SU-DHL-6 (cell line): ENCODE measurements around the gene CPHXL2.

ENCODE experiments used
- H2AFZ ChIP-seq: fragments of 200-600 bp; sonication (generic); 2 replicates; pipeline ENCODE4 v1.6.1; 2014; ENCODE audit warnings: low read depth, mild to moderate bottlenecking, moderate library complexity, mixed read lengths, antibody characterized with exemption, low read length; ENCODE audit not compliant: severe bottlenecking
- H3F3A ChIP-seq: fragments of 200-600 bp; shearing (Covaris generic); 2 replicates; pipeline ENCODE4 v1.6.0; 2016; ENCODE audit warnings: antibody characterized with exemption, mild to moderate bottlenecking; ENCODE audit not compliant: insufficient read depth
- H3K27ac ChIP-seq: fragments of 200-600 bp; sonication (generic); 2 replicates; pipeline ENCODE4 v1.5.1; 2016; ENCODE audit warnings: low read depth, mild to moderate bottlenecking, low read length, moderate library complexity, mixed read lengths
- H3K27me3 ChIP-seq: fragments of 200-600 bp; sonication (generic), shearing (Covaris generic); 2 replicates; pipeline ENCODE4 v1.6.0; 2014; ENCODE audit warnings: mild to moderate bottlenecking, low read length
- H3K36me3 ChIP-seq: fragments of 200-600 bp; sonication (generic); 2 replicates; pipeline ENCODE4 v1.6.1; 2014; ENCODE audit warnings: mild to moderate bottlenecking, low read length, mixed read lengths
- H3K4me2 ChIP-seq: fragments of 300-600, 200-600 bp; shearing (Covaris generic), sonication (generic); 2 replicates; pipeline ENCODE4 v1.6.0; 2014; ENCODE audit warnings: low read length, low read depth, mild to moderate bottlenecking; ENCODE audit not compliant: poor library complexity, severe bottlenecking
- H3K4me3 ChIP-seq: fragments of 200-600 bp; sonication (generic); 2 replicates; pipeline ENCODE4 v1.5.1; 2014; ENCODE audit warnings: antibody characterized with exemption, low read length, mild to moderate bottlenecking, mixed read lengths; ENCODE audit not compliant: insufficient read depth, poor library complexity, severe bottlenecking
- H3K79me2 ChIP-seq: fragments of 200-600 bp; sonication (generic); 2 replicates; pipeline ENCODE4 v1.6.1; 2014; ENCODE audit warnings: mild to moderate bottlenecking, low read length, moderate library complexity; ENCODE audit not compliant: insufficient read depth
- H3K9ac ChIP-seq: fragments of 200-600 bp; sonication (generic); 2 replicates; pipeline ENCODE4 v1.7.0; 2014; ENCODE audit warnings: mild to moderate bottlenecking, low read length
- H3K9me2 ChIP-seq: fragments of 200-600 bp; sonication (generic); replicated peaks from 2 replicates; pipeline ENCODE4 v1.6.1; 2014; ENCODE audit warnings: low read length; ENCODE audit not compliant: insufficient read depth
- H3K9me3 ChIP-seq: fragments of 200-600 bp; sonication (generic); 2 replicates; pipeline ENCODE4 v1.6.1; 2014; ENCODE audit warnings: low read length, mixed read lengths; ENCODE audit not compliant: insufficient read depth
- H4K20me1 ChIP-seq: fragments of 200-600 bp; sonication (generic); 2 replicates; pipeline ENCODE4 v1.6.1; 2014; ENCODE audit warnings: low read depth, mild to moderate bottlenecking, antibody characterized with exemption, low read length, moderate library complexity, mixed read lengths
- EZH2phosphoT487 ChIP-seq: fragments of 200-600 bp; sonication (generic), shearing (Covaris generic); conservative IDR thresholded peaks from 2 replicates; pipeline ENCODE4 v1.6.1; 2018; ENCODE audit warnings: mild to moderate bottlenecking, antibody characterized with exemption, low read length, moderate library complexity, mixed read lengths
- TF ChIP-seq, protein P1 (sequence below): fragments of 200-600 bp; sonication (generic); IDR thresholded peaks from one replicate; pipeline ENCODE4 v1.5.1; 2017; ENCODE audit warnings: antibody characterized with exemption, mild to moderate bottlenecking, low read length, moderate library complexity; ENCODE audit not compliant: insufficient read depth, poor library complexity, severe bottlenecking

Gene CPHXL2

DNA sequence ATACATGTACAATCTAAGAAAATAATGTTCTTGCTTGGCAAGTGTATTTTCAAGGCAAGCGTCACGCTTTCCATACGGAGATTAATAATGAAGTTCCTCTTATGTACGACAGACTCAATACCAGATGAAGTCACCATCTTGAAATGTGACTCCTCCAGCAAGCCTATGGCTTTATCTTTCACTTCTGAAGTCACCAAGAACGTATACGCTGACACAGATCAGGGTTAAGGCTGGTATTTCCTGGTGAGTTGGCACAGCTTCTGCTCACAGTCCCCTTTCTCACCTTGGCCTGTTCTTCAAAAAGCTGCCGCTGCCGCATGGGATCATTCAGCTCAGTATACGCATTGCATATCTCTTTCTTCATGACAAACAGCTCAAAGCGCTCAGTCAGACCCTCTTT is 47.7 kb downstream of the CPHXL2 start:
- TF ChIP-seq, protein P1, sequence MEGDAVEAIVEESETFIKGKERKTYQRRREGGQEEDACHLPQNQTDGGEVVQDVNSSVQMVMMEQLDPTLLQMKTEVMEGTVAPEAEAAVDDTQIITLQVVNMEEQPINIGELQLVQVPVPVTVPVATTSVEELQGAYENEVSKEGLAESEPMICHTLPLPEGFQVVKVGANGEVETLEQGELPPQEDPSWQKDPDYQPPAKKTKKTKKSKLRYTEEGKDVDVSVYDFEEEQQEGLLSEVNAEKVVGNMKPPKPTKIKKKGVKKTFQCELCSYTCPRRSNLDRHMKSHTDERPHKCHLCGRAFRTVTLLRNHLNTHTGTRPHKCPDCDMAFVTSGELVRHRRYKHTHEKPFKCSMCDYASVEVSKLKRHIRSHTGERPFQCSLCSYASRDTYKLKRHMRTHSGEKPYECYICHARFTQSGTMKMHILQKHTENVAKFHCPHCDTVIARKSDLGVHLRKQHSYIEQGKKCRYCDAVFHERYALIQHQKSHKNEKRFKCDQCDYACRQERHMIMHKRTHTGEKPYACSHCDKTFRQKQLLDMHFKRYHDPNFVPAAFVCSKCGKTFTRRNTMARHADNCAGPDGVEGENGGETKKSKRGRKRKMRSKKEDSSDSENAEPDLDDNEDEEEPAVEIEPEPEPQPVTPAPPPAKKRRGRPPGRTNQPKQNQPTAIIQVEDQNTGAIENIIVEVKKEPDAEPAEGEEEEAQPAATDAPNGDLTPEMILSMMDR = no peak
- no peak for TF ChIP-seq EZH2phosphoT487
- H3K4me3 ChIP-seq = no peak overlapping the region
- no peaks in the 10 kb centered on the region for H3K79me2 ChIP-seq
- H3K27me3 ChIP-seq = no peaks in the 10 kb centered on the region
- H3K27ac ChIP-seq = no peak overlapping the region
- no peaks in the 10 kb centered on the region for H4K20me1 ChIP-seq
- H3K36me3 ChIP-seq = peaks cover 16% of the 10 kb centered on the region
- peaks cover 28% of the 10 kb centered on the region for H3F3A ChIP-seq
- no peak overlapping the region for H3K4me2 ChIP-seq
- H3K9me3 ChIP-seq = no peaks in the 10 kb centered on the region
- no peak overlapping the region for H3K9ac ChIP-seq
- no peaks in the 10 kb centered on the region for H3K9me2 ChIP-seq
- no peak overlapping the region for H2AFZ ChIP-seq

DNA sequence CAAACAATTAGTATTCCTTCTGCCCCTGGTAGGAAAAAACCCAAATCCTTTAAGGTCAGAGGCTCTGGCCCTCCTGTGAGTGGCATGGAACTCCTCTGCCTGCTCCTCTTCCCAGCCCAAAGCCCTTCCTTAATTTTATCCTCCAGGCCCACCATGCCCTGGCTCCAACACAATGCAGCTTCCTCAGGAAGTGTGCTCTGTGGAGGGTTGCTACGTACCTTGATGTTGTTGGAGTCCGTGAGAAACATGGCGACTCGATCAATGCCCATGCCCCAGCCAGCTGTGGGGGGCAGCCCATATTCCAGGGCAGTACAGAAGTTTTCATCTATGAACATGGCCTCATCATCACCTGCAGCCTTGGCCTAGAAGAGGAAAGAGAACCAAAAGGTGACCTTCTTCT is 48.5 kb downstream of the CPHXL2 start:
- no peak for TF ChIP-seq EZH2phosphoT487
- TF ChIP-seq, protein P1 = no peak
- no peaks in the 10 kb centered on the region for H3K27me3 ChIP-seq
- no peak overlapping the region for H3K9ac ChIP-seq
- H3F3A ChIP-seq = peaks cover 32% of the 10 kb centered on the region
- H3K4me2 ChIP-seq = no peak overlapping the region
- no peak overlapping the region for H2AFZ ChIP-seq
- H3K9me2 ChIP-seq = no peaks in the 10 kb centered on the region
- peaks cover 12% of the 10 kb centered on the region for H3K36me3 ChIP-seq
- no peaks in the 10 kb centered on the region for H4K20me1 ChIP-seq
- H3K27ac ChIP-seq = no peak overlapping the region
- no peaks in the 10 kb centered on the region for H3K9me3 ChIP-seq
- no peak overlapping the region for H3K4me3 ChIP-seq
- H3K79me2 ChIP-seq = no peaks in the 10 kb centered on the region

DNA sequence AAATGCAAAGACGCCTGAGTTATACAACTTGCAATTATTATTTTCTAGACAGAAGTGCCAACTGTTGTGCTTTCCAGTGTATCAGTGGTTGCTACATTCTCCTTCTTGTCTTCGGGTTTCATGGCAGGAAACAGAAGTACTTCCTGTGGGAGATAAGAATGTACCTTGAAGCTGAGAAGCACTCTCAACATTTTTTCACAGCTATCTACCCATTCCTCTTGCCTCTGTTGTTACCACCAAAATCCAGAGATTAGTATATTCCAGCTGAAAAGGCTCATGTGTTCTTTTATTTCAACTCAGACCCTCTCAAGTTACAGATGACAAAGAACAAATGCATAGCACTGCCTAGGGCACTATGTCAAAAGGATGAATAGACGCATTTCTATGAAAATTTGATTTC is 49.0 kb downstream of the CPHXL2 start:
- Histone ChIP-seq H3K9me2 (no peaks in the 10 kb centered on the region), H3K4me2 (no peak overlapping the region), H3K27me3 (no peaks in the 10 kb centered on the region), H3K4me3 (no peak overlapping the region), H3F3A (peaks cover 33% of the 10 kb centered on the region), H2AFZ (no peak overlapping the region), H3K27ac (no peak overlapping the region), H3K9me3 (no peaks in the 10 kb centered on the region), H3K79me2 (no peaks in the 10 kb centered on the region; the same call in 1 of the 2 replicates), H4K20me1 (no peaks in the 10 kb centered on the region), H3K9ac (no peak overlapping the region), H3K36me3 (peaks cover 12% of the 10 kb centered on the region)
- TF ChIP-seq, protein P1 = no peak
- no peak for TF ChIP-seq EZH2phosphoT487
